NCI-H524 treated with DMSO at 0.1 percent for 48 hours (cell line): ENCODE measurements around the gene ZSCAN16.

Experiments used
- DNase-seq: peaks from one replicate; lab custom pipeline; 2025; lab: John Stamatoyannopoulos, UW

The ZSCAN16 gene

DNA sequence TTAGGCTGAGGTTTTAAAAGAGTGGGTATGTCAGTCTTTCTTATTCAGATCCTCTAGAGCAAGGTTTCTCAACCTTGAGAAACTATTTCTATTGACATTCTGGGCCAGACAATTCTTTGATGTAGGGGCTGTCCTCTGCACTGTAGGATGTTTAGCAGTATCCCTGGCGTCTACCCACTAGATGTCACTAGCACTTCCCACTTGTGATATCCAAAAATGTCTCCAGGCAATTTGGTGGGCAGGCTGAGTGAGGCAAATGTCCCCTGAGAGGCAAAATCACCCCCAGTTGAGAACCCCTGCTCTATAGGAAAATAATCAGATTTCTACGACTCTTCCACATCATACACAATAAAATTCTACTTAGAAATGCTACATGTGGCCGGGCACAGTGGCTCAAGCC is 9.6 kb downstream of the ZSCAN16 start:
- no peak for DNase-seq

DNA sequence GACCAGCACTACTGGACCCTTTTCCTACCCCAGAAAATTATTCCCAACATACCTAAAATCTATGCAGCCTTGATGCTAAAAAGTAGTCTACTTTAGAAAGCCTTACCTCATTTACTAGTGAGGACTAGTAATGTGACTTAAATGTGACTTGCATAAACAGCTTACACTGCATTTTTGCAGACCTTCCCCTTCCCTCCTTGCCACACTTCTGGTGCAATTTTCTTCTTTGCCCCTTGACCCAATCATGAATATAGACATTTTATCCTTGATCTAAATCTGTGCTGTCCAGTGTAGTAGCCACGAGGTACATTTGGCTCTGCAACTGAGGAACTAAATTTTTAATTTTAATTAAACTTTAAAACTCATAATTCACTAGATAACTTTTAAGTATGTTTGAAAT is 10.3 kb downstream of the ZSCAN16 start:
- DNase-seq: no peak

DNA sequence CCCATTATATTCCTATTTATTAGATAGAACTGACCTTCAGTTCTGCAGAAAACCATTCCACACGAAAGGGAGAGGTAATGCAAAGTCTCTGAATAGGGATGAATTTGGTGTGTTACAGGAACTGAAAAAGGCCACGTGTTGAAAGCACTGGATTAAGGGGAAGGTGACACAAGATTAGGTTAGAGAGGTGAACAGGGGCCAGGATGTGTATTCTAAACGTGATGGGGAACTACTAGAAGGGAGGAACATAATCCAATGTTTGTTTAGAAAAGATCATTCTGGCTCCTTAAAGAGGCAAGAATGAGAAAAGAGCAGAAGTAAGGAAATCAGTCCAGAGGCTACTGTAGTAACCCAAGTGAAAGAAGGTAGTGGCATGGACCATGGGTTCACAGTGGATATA is 11.0 kb downstream of the ZSCAN16 start:
- no peak for DNase-seq

DNA sequence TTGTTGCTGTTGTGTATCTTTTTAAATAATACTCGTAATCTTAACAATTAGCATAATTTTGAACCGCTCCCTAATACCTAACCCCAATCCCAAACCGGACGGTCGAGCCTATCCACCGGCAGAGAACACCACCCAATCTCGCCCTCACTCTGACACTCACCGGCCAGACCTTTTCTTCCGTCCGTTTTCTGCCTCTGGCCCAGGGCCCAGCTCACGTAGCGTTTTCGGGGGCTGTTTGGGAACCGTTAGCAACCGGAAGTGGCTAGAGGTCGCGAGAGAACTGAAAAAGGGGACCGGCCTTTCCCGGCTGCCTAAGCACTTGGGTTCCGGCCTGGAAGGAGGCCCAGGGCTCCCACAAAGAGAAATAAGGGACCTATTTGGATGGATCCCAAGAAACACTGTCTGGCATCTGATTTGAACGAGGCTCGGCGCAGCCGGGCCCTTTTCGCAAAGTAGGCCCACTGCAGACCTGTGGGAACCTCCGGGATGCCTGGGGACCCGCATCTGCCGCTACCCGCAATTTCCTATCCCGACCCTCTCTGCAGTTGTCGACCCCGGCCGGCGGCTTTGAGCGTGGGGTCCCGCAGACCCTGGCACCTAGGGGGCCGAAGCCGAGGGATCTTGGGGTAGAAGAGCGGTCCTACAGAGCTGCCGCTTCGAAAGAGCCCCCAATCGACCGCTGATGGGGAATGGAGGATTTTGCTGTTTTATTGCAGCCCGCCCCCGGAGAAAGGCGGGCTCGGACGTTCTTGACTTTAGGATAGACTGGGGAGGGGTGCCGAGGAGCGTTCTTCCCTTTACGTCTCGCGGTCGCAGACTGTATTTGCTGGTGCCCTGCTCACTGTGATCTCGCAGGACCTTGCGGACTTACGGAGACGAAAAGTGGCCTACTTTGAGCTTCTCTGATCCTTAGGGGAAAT is 12.4 kb downstream of the ZSCAN16 start:
- peak; percentile 77 for DNase-seq

DNA sequence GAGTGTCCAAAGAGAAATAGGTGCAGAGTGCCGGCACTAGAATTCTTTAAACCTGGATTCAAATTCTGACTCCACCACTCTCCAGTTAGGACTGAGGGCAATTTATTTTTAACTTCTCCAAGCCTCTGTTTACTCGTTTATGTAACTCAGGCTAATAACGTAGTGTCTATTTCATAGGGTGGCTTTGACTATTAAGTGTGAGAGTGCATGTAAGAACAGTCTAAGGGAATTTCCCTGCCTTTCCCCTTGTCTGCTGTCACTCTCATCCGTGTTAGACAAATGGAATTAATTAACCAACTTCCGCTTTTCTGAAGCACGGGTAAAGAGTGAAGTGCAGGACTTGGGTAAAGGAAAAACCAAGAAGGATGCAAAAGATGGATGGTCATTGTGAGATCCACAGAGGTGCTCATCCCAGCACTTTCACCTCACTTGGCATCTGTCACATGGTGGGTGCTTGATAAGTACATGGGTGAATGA is 13.1 kb downstream of the ZSCAN16 start:
- no peak for DNase-seq

DNA sequence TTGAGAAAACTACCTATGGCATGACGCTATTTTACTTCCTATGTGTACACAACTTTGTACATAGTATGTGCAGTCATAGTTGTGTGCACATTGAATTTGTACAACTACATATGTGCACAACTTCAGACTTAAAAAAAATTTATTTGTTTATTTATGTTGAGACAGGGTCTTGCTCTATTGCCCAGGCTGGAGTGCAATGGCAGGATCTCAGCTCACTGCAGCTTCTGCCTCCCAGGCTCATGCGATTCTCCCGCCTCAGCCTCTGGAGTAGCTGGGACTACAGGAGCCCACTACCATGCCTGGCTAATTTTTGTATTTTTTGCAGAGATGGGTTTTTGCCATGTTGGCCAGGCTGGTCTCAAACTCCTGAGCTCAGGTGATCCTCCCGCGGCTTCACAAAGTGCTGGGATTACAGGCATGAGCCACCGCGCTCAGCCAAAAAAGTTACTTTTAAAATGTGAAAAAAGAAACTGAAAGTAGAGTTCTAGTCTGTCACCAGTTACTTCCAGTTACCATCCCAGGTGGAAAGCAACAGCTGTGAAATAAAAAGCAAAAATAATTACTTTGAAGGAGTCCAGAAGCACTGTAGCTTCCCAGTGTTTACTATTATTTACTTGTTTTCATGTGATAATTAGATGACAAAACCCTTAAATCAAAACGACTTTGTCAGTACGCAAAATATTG is 15.6 kb downstream of the ZSCAN16 start:
- DNase-seq: no peak

DNA sequence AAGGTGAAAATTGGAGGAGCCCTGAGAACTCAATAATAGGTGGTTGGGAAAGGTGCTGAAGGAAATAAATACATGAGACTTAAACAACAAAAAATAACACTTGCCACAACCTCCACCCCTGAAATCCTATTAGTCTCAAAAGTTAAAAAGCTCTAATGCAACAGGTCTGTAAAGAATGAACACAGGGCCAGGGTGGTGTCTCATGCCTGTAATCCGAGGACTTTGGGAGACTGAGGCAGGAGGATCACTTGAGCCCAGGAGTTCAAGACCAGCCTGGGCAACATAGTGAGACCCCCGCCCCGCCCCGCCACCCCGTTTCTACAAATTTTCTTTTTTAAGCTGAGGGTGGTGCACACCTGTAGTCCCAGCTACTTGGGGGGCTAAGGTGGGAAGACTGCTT is 16.2 kb downstream of the ZSCAN16 start:
- no peak for DNase-seq

DNA sequence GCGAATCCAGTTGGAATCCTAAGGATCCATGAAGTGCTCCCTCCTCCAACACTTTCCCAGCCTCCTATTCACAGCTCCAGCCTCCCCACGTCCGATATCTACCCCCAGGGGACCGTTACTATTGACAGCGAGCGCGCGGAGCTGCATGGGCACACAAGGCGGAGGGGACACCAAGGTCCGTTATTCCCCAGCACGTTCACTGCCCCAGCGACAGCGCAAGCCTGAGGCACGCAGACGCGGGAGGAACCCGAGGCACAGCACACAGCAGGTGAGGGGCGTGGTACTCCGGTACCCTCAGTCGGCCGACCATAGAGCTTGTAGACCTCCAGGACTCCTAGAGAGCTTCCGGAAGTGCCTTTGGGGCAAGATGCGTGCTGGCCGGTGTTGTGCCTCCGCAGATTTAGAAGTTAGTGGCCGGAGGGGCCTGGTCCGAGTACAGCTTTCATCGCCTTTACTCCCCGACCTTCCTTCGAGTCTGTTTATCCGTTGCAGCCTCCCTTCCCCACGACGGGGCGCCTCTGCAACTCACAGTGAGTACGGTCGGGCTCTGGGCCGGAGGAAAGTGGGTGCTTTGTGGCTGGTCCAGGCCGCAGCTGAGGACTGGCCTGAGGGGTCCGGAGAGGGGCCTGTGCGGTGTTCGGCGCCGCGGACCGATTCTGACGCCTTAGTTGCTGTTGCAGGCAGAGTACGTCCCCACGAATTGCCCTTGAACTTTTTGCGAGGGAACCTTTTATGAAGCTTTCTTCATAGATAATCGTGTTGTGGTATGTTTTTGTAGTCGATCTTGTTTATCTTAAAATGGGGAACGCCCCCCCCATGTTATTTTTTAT is 17.3 kb downstream of the ZSCAN16 start, which contains the start of gene ZKSCAN8:
TSS of gene ZKSCAN8 (plus strand) at position 384 of the 830 bp plus-strand sequence. CDS start 6,525 bp downstream, outside the sequence.
- peak; percentile 84 for DNase-seq

DNA sequence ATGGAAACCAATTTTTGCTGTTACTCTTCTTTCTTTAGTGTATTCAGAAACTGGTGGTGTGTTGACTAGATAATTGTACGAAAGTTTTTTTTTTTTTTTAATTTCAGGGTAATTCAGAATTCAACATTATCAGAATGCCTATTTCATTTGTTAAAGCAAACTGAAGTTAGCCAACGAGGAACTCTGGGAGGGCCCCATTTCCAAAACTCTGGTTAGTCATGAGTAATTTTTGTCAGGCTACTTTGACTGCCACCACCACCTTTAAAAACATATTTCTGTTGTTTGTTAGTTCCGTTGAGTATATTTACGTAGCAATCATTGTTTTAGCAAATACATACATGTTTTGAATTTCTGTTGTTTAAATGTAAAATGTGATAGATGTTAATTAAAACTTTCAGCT is 18.0 kb downstream of the ZSCAN16 start:
- DNase-seq: no peak

DNA sequence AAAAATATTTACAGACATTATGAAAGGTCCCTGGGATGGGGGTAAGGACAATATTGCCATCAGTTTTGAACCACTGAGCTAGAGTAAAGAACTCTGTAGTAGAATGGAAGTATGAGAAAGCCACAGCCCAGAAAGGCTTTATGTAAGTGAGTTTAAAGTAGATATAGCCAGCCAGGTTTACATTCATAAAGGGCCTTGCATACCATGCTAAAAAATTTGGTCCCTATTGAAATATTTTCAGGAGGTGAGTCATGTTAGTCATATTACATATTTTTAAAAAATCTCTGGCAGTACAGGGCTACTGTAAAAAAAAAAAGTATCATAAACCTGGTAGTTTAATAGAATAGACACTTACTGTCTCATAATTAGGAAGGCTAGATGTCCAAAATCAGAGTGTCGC is 20.8 kb downstream of the ZSCAN16 start:
- no peak for DNase-seq

DNA sequence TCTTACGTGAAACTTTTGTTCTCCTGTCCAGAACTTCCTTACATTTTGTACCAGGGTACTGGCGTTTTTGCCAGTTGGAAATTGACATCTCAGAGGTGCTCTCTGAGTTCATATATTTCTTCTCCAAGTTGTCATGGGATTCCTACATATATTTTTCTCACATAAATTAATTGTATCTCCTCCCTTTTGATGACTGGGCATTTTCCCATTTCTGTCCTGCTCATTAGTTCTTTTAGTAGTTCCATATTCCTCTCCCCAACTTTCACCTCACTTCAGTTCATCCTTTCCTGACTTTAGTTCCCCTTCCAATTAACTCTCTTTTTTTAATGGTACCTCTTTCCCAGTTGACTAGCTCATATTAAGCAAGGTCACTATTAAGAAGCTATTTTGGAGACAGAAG is 28.1 kb downstream of the ZSCAN16 start:
- no peak for DNase-seq

DNA sequence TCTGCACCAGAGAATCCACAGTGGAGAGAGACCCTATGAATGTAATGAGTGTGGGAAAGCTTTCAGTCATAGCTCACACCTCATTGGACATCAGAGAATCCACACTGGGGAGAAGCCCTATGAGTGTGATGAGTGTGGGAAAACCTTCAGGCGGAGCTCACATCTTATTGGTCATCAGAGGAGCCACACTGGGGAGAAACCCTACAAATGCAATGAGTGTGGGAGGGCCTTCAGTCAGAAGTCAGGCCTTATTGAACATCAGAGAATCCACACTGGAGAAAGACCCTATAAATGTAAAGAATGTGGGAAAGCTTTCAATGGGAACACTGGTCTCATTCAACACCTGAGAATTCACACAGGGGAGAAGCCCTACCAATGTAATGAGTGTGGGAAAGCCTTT is 29.1 kb downstream of the ZSCAN16 start:
- no peak for DNase-seq

DNA sequence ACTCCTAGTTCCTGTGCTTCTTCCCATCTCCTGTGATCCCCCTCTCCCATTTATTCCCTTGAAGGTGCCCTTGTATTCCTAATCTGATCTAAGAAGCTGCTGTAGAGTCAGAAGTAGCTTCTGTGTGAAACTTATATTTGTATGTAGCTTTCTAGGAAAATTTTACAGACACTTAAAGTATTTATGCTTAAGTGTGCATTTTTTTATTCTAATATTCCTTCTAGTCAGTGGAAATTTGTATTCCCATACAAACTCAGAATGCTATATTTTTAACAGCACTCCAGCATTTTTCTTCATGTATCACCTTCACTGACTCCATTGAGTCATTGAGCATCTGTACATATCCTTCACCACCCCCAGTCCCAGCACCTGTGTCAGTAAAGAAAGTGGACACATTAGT is 29.9 kb downstream of the ZSCAN16 start:
- DNase-seq: no peak

DNA sequence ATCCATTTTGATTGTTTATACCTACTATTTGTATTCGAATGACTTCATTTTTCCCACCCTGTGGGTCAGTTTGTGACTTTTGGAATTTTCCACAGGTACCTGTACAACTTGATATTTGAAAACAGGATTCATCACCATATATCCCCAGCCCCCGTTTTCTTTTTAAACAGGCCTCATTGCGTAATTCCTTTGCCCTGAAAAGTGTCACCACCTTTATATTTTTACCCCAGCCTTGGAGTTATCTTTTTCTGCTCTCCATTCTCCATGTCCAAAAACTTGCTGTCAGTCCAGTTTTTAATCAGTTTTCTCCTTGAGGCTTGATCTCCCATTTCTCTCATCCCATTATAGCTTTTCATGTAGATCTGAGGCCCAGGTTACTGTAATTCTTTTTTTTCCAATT is 33.9 kb downstream of the ZSCAN16 start:
- no peak for DNase-seq

DNA sequence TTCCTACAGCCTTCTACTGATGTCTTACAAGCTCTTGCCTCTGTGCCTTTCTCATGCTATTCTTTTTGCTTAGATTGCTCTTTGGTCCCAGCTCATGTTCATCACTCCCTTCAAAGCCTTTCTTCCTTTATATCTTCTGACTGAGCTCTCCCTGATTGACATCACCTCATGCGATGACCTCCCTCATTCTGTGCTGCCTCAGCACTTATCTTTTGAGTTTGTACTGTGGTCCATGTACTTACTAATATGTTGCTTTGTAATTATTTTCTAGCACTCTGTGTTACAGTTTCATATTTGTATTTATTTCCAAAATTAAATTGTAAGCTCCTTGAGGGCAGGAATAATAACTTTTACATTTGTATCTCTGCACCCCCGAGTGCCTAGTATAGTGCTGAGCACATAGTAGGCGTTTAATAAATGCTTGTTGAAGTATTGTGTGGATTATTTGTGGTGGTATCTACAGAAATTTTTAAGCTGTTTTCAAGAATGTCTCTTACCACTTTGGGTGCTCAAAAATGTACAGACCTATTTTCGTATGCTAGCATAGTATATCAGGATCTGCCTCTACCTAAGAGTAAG is 34.7 kb downstream of the ZSCAN16 start:
- no peak for DNase-seq

DNA sequence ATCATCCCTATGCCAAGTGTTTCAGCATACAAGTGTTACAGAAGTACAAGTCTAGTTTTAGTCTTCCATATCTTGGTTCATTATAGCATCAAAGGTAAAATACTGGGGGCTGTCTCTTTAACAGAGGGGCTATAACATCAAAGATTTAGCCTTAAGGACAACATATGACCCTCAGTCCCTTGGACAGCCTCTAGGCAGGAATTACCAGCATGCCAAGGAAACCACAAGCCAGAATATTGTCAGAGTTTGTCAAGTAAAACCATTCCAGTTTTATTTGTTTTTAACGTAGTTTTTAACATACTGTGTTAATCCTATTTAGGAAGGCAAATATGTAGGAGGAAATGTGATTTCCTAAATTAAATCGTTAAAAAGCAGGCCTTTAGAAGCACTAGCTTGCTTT is 35.8 kb downstream of the ZSCAN16 start:
- no peak for DNase-seq

DNA sequence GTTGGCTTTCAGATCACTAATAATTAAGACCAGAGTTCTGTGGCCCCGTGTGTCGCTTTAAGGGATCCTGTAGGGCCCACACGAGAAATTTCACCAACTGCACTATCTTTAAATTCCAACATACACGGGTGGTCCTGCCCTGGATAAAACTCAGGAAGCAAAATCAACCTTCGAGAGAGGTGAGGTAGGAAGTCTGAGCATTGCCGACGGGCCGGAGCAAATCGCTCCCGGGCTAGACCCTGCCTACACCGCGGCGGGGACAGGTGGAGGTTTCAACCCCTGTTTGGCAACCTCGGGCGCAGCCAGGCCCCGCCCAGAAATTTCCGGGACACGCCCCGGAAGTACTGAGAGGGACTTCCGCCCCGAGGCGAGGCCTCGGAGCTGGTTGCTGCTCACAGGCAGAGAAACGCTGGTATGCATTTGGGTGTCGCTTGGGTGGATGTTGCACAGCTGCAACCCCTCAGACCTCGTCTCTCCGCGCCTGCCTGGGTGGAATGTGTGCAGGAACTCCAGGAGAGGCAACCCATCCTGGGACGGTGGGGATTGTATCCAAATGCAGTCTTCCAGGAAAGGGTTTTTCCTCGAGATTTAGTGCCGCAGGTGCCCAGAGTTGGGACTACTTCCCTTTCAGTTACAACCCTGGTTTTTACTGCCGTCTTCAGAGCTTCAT is 37.1 kb downstream of the ZSCAN16 start:
- DNase-seq: no peak

DNA sequence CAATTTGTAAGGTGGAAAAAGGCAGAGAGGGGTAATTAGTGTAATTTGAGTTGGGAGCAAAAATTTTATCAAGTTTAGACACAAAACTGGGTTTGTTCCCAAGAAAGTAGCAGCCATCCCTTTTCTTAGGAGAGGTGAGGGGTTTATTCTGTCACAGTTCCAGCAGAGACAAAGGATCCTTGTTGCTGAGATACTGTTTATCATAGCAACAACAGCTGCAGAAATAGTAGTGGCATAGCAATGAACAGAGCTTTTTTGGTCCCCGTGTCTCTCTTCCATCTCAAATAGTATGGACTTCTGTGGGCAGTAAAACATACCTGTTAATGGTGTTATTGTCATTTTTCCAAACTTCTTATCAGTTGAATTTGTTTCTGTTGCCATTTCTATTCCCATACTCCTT is 41.2 kb downstream of the ZSCAN16 start:
- no peak for DNase-seq

DNA sequence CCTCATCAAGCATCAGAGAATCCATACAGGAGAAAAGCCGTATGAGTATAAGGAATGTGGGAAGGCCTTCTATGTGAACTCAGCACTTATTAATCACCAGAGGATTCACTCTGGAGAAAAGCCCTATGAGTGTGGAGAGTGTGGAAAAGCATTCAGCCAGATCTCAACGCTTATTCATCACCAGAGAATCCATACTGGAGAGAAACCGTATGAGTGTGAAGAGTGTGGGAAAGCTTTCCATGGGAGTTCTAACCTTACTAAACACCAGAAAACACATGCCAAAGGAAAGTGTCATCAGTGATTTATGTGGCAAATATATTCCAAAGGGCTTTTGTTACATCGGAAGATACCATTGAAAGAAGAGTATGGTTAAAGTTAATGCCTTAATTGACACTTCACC is 42.7 kb downstream of the ZSCAN16 start:
- no peak for DNase-seq

DNA sequence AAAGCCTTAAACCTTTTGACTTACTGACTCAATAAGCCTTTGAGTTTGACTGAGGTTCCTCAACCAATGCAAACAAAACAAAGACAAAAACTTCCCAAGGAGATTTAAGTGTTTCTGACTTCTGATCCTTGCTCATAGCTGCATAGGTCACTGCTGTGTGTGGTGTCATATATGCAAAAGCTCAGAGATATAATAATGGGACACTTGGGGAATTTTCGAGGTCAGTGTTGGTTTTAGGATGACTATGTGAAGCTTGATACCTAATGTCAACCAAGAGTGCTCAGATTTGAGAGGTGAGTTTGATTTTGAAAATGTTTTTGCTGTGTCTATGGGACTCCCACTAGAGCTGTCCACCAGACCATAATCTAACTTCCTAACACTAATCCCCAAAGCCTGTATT is 43.5 kb downstream of the ZSCAN16 start:
- DNase-seq: no peak

DNA sequence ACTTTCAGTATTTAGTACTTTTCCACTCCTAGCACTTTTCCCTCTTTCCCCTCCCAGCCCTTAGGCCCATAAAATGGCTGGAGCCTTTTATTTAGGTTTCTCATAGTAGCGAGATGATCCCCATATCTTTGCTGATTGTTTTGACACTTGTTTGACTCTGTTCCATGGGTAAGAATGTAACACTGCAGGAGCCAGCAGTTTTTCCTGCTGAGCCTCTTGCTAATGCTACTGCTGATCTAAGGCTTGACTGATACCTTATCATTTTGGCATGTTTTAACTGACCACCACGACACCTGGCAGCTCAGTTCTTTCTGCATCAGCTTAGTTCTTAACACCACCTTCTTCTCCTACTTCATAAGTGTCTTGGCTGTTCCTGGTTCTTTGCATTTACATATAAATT is 46.9 kb downstream of the ZSCAN16 start:
- no peak for DNase-seq
